Right renal pelvis (tissue), 4 donors: Measurements from ENCODE around the gene SOST. TPM values are rescaled to one million over a fixed set of nuclear protein-coding genes. Genes with fewer than 3 reads are reported as not detected.
A peak's percentile ranks its signal among the peaks of the same experiment; 100 is the strongest.

ENCODE experiments used
- DNase-seq, 4 donors: peaks; one replicate each; pipeline ENCODE4 v3.0.0-alpha.2; 2013; ENCODE audit warnings: low read depth in 4 of 4, low spot score in 3 of 4, missing footprints in 1 of 4
- polyA plus RNA-seq, 4 donors: library from polyadenylated mRNA; unstranded; fragments of 120-200 nt; gene quantifications; one replicate each; pipeline ENCODE4 v1.2.1, GENCODE V29; 2013; ENCODE audit not compliant: insufficient read length in 4 of 4

Gene SOST
- polyA plus RNA-seq, 4 donors: 54.7 to 79.6 (median 62.8) TPM

DNA sequence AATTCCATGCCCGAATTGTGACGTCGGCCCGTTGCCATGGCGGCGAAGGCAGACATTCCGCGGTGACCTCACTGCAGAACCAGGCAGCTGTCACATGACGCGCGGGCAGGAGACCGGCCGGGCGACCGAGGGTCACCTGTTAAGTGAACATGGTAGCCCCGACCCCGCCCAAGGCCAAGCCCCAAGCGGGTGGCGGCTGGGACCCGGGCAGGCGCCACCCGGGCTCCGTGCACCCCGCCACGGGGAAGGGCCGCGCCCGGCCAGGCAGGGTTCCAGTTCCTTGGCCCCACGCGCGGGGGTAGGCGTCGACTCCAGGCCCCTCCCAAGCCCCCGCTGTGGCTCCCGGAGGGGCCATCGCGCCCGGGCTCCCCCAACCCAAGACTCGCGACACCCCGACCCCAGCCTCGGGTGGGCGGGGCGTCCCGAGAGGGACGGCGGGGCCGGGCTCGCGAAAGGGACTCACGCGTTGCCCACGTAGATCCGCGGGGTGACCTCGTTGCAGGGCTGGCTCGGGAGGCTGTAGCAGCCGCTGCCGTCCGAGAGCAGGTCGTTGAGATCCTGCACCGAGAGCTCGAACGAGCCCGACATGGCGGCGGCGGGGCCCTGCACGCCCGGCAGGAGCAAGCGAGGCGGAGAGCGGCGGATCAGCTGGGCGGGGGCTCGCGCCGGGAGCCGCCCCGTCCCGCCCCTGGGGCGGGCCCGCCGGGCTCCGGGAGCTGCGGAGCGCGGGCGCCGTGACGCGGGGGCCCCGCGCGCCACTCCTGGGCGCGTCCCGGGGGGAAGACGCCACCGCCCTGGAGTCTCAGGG lies 19.9 kb upstream of the SOST start, which contains the start of gene DUSP3:
TSS of gene DUSP3 (minus strand) at position 641 of the 808 bp plus-strand sequence. CDS start at position 588, 53 bp downstream.
- DNase-seq: peak; percentile 81 to 87 (median 83)

DNA sequence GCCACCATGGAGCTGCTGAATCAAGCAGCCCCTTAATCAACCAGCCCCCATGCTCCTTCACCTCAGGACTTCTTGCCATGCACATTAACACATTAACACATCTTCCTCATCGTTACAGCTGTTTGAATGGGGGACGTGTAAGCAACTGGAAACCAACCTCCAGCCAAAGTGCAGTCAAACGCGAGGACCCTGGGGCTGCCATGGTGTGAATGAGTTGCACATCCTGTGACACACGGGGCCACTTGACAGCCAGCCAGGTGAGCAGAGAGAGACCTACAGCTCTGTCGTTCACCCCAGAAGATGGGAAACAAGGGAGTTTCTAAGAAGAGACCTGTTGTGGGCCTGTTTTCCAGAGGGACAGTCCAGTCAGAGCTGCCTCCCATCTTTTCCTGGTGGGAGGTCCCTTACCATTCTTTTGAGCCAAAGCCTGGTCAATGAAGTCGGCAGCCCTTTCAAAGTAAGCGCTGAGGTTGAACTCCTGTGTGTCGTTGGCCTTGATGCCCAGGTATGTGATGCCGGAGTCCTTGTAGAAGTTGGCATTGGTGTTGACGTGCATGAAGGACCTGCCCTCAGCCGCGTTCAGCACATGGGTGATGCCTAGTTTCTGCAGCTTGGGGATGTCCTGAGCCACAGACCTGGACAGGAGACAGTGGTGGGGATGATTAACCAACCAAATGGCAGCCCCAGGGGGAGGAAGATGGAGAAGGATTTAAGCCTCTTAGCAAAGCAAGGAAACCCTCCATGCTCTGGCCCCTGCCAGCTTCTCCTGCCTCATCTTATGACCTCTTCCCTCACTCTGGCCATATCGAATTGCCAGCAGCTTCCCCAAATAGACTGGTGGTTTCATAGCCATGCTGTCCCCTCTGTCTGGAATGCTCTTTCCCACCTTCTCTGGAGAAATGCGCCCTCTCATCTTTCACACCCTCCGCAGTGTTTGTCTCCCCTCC lies 16.0 kb upstream of the SOST start:
- no peak for DNase-seq

DNA sequence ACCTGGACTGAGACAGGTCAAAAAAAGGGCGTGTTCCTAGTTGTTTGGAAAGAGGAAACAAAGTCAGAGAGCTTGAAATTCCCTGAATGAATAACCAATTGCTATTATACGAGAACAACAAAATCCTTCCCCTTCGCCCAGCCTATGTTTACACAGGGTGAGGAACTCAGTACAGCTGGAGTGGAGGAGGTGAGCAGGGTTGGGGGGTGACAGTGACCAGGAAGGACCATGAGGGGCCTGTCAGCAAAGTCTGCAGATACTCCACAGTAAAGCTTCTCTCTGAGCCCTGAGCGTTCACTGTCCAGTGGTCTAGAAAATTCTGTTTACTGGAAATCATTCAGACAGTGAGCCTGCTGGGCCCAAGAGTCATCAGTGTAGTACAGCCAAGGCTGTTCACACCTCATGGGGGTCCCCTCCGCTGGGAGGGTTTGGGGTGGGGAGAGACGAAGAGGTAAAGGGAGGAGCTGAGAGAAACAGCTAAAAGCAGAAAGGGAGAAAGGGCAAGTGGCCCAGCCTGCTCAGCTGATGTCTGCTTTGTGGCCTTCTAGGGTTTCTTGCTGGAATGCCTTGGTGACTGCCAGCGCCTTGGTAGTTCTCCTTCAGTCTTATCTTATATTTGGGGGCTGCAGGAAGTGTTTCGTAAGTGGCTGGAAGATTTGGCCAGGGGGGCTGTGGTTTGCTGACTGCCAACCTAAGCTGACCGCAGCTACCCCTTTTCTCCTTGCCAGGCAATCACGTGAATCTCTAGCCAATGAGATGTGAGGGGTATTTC lies 14.5 kb upstream of the SOST start:
- no peak for DNase-seq

DNA sequence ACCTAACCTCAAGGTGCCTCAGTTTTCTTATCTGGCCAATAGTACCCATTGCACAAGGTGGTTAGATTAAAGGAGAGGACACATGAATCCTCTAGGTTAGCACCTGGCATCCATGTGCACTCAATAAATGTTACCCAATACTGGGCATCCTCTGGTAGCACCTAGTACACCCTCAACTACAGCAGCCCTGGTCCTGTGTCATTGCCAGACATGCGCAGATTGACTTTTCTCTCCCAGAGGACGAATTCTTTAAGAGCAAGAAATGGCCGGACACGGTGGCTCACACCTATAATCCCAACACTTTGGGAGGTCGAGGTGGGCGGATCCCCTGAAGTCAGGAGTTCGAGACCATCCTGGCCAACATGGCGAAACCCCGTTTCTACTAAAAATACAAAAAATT lies 12.9 kb upstream of the SOST start:
- DNase-seq: no peak

DNA sequence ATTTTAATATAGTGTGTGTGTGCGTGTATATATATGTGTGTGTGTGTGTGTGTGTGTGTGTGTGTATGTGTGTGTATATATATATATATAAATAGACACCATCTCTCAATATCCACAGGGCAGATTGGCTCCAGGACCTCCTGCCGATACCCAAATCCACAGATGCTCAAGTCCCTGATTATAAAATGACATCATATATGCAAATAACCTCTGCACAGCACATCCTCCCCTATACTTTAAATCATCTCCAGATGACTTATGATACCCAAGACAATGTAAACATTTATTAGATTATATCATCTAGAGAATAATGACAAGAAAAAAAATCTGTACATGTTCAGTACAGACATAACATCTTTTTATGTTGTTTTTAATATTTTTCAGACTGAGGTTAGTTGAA lies 12.4 kb upstream of the SOST start:
- DNase-seq: no peak

DNA sequence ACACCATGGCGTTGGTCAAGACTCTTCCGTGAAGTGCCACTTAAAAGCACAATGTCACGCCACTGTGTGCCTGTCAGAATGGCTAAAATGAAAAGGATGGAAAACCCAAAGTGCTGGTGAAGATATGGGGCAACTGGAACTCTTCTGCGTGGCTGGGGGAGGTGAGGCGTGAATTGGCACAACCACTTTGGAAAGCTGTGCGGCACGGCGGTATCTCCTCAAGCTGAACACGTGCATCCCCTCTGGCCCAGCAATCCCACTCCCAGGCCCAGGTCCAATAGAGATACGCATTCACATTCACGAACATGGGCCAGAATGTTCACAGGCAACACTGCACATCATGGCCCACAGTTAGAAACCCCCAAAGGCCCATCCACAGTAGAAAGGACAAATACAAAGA lies 11.3 kb upstream of the SOST start:
- DNase-seq: no peak

DNA sequence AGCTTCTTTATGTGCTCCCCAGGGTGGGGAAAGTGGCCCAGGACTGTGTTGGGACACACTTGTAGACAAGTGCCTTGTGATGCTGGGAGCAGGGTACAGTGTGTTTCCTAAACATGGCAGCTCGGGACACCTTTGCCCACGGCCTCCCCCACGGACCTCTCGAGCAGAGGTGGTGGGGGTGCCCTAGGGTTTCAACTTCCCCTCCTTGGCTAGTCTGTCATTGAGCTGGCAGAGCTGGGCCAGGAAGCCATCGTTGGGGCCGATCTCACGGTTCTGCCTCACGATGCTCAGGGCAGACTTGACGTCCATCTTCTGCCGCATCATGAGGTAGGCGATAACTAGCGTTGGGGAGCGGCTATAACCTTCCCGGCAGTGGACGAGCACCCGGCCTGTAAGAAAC lies 10.8 kb upstream of the SOST start:
- no peak for DNase-seq

DNA sequence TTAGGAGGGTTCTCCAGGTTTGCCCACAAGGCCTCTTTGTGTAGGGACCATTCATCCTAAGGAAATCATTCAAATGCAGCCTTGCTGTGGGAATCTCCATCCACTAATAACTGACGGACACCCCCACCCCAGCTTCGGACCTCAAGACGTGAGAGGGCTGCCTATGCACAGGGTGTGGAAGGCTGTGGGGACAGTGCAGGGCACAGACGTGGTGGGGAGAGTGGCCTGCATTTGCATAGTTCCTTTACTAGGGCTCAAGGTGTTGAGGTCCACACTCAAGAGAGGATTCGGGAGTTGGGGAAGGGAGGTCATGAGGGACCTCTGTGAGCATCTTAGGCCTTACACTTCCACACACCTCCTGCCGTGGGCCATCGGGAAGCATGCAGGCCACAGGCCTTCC lies 10.4 kb upstream of the SOST start:
- no peak for DNase-seq

DNA sequence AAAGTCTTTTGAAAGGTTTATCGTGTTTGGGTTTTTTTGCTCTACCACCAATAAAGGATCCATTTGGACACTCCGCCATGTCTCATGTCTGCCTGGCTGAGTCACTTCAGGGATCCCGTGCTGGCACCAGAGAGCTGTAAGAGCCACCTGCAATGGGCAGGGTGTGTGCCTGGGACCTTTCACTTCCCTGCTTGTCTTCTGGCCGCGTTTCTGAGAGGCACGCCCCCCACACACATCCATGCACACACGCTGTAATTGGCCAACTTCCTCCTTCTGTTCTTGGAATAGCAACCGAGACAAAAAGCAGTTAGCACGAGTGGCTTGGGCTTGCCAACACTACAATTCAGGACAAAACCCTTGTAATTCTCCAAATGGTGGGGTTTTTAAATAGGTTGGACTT lies 9.8 kb upstream of the SOST start:
- no peak for DNase-seq

DNA sequence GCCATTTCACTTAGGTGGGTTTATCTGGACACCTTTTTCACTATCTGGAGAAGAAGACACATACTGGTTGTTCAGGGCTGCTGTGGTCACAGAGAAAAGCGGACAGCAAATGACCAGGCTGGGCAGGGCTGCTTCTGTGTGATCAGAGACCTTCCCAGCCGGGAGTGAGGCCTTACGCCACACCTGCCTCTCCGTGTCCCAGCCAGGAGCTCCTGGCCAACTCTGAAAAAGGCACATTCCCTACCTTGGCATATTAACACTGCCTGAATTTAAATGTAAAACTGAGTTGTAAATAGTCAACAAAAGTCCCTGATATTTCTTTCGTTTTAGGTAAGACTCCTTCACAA lies 9.1 kb upstream of the SOST start:
- no peak for DNase-seq

DNA sequence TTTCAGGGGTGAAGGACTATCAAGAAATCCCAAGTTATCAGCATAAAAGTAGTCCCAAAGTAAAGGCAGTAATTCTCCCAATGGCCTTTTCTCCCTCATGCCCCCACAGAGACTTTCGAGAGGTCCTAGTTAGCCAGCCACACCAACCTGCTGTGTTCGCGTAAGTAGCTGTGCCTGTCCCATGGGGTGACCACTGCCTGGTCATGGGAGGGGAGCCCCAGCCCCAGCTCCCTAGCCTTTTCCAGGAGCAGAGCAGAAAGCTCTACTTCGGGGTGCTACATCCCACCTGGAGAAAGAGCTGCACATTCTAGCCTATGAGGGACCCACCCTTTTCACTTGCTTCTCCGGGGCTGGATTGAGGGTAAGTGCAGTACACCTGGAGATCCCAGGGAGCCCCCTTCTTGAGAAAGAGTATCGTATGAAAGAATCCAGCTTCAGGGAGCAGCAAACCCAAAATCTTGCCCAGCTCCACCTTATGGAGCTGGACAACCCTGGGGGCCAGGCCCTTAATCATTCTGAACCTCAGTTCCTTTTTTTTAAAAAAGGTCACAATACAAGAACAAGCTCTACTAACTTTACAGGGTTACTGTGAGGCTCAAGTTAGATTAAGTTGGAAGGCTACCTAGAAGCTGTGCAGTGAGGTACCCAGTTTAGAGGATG lies 8.6 kb upstream of the SOST start:
- DNase-seq: no peak

DNA sequence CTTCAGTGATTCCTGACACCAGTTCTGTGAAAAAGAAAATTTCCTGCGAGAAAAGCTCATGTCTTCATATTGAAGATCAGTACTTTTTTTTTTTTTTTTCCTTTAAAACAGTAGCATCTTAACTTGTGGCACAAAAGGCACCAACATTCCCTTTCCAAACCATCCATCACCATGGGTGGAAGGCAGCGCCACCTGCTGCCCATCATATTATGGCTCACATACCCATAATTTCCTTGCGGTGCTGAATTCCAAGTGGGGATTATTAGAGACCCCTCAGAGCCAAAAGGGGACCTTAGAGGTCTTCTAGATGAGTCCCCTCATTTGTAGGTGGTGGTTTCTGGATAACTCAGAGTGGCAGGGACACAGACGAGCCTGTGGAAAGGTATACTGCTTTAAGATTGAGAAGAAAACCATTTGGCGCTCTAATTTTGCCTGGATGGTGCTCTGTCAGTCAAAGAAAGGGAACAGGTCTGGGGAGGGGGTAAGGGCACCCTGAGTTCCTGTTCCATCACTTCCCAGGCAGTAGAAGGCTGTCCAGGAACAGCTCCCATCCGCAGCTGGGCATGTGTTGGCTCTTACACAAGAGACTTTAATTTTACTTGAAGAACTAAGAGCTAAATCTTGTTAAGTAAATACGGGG lies 7.9 kb upstream of the SOST start:
- peak in 1 of 4 donors; percentile 54 for DNase-seq

DNA sequence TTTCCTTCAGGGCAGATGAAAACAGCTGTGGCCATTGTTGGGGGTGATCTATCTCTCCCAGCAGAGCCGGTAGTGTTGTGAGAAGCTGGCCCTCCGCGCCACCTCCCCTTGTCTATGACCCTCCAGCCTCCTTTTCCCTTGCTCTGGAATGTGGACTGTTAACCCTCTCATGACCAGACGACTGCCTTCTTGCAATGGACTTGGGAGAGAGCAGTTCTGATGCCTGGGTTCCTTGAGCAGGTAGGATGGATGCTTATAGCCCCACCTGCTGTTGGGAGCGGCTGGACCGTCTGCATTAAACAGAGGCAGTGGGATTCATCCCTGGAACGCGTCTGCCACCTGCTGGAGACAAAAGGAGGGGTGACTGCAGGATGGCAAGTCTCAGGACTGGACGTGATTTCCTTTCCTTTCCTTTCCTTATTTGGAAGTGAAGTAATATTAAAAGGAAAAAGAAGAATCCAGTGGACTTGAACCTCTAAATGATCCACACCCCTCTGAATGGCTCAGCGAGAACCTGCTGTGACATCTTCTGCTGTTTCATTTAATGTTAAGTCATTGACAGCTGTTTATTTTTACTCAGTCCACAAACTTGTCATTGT lies 1.8 kb upstream of the SOST start:
- peak; percentile 91 to 94 (median 92) for DNase-seq

DNA sequence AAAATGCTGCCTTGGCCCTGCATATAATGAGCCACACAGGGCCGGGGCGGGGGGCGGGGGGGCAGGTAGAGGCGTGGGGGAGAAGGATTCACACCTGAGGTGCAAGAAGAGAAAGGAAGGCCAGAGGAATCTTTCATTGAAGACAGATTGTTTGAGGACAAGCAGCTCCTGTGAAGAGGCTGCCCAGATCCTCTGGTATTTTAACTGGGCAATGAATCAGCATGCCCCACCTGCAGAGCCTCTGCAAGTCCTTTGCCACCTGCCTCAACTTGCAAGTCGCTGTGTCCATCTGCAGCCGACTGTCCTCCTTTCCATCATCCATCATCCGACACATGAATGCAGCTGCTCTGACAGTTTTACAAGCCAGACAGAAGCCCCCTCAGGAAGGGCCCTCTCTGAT lies 1.2 kb upstream of the SOST start:
- no peak for DNase-seq

DNA sequence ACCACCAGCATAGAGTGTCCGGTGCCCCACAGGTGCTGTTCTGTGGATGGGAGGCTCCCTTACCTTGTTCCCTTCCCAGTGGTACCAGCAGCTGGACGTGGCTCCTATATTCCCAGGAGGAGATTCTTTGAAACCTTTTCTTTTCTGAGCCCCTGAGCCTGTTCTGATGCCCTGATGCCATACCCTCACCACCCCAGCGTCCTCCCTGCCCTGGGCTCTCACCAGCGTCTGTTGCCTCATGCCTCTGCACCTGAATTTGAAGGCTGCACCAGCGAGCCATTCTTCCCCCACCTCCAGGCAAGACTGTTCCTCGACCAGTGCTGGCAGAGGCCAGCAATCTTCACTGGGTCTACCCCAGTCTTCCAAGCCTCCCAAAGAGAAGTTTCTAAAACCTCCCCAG lies 505 bp downstream of the SOST start:
- no peak for DNase-seq

DNA sequence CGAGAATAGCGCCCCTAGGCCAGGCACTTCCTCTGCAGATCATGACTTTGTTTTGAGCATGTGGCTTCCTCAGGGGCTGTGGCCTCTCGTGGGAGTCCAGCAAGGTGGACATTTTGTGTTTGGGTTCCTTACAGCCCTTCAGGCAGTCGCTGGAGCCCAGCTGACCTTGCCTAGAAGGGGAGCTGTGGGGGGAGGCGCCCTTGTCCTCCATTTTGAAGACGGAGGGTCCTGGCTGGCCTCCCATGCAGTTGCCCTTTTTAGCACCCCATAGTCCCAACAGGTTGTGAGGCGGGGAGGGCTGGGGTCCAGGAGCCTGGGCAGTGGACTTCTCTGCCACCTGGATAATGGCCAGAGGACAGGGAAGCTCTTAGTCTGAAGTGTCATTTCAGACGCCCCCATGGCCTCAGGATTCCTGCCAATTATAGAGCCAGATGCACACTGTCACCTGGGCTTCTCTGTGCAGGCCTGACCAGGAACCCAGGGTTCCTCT lies 1.4 kb downstream of the SOST start:
- no peak for DNase-seq

DNA sequence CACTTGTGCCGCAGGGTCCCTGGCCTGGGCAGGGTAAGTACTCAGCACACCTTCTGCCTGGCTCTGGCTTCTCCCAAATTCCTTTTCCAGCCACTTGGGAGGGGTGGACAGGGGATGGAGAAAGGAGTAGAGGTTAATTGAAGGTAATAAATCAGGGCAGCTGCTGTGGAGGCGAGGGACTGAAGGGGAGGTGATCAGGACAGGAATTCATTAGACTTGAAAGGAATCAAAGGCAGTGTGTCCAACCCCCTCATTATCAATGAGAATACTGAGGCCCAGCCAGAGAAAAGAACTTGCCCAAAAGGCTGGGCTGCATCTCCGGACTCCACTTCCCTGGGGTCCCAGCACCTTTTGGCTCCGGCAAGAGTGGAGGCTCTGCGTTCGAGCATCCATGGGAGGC lies 2.4 kb downstream of the SOST start:
- DNase-seq: no peak

DNA sequence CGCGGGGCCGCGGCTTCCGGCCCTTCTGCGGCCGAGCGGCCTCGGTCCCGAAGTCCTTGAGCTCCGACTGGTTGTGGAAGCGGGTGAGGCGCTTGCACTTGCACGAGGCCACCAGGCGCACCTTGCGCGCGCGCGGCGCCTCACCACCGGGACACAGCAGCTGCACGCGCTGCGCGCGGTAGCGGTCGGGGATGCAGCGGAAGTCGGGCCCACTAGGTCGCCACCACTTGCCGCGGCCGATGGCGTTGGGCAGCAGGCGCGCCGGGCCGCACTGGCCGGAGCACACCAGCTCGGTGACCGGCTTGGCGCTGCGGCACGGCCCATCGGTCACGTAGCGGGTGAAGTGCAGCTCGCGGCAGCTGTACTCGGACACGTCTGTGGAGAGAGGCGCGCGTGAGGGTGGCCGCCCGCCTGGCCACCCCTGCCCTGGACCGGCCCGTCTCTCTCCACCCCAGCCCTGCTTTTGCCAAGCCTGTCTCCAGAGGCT lies 3.2 kb downstream of the SOST start:
- no peak for DNase-seq

DNA sequence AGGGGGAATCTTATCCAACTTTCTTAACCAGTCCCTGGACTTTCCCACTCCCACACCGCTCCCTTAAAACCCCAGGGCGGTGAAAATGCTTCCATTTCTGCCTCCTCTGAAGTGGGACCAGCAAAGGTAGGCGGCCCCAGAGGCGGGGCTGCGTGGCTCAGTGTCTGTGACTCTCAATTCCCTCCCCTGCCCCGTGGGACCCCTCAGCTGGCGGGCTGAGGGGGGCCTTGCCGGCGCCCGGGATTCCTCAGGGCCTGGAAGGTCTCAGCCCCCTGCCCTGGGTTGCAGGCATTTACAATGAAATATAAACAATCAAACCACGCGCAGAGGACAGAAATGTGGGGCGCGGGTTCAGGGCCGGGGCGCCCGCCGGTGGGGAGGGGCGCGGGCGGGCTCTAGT lies 3.6 kb downstream of the SOST start:
- DNase-seq: no peak
